ENCODE data around the gene SPATA16.
"Not testable (repeated sequence)": the region's sequence is repeated elsewhere in the genome, so short reads cannot be mapped to it uniquely, and the experiment has no call there.

SPATA16 gene

DNA sequence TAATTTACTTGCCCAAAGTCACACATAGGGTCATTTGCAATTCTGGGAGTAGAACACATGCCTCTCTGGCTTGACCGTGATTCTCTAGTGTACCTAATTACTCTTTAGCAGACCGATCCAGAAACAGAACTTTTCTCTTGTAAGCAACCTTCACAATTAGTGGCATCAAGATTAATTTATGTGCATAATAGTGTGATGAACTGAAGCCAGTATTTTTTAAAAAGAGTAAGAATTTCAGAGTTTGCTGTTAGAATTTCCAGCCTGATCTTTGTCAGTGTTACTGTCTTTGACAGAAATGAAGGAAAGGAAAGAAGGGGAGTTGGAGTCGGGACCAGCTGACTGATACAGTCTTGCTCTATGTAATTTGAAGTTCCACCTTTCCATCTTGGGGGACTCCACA lies 137.1 kb downstream of the SPATA16 start:
- no peak for DNase-seq (ENCODE audit: low spot score)

DNA sequence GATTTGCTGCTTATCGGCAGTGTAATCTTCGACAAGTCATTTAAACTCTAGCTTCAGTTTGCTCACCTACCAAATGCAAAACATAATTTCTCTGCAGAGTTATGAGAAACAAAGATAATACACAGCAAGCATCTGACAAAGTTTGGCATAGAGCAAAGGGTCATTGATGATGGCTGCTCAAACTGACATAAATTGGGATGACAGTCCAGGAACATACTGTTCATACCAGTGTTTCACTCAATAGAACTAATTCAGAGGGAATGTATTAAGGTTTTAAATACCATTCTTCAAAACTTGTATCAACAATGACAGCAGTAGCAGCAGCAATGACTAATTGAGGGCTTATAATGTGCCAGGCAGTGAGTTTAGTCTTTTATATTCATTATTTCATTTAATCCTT lies 137.6 kb downstream of the SPATA16 start:
- DNase-seq (ENCODE audit: low spot score) = no peak

DNA sequence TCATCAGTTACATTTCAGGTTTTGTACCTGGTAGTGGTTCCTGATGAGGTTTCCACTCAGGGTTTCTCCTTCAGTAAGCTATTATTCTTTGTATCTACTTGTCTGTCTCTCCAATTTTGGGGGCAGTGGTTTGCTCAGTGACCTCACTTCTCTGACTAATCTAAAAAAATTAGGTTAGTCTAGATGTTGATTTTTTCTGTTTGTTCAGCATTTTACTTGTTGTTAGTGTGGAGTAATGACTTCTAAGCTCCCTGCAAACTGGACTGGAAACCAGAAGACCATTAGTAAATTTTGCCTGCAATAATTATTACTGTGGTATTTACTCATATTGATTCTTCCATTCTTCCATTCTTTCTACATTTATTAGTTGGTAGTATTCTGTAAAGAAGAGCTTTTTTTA lies 139.4 kb downstream of the SPATA16 start:
- DNase-seq (ENCODE audit: low spot score) = no peak

DNA sequence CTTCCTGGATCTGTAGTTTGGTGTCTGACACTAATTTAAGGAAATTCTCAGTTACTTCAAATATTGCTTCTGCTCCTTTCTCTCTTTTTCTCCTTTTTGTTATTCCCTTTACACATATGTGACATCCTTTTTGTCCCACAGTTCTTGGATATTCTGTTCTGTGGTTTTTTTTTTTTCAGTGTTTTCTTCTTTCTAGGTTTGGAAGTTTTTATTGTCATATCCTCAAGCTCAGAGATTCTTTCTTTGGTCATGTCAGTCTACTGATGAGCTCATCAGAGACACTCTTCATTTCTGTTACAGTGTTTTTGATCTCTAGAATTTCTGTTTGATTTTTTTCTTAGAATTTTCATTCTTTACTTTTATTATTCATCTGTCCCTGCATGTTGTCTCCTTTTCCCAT lies 140.5 kb downstream of the SPATA16 start:
- DNase-seq (ENCODE audit: low spot score) = no peak

DNA sequence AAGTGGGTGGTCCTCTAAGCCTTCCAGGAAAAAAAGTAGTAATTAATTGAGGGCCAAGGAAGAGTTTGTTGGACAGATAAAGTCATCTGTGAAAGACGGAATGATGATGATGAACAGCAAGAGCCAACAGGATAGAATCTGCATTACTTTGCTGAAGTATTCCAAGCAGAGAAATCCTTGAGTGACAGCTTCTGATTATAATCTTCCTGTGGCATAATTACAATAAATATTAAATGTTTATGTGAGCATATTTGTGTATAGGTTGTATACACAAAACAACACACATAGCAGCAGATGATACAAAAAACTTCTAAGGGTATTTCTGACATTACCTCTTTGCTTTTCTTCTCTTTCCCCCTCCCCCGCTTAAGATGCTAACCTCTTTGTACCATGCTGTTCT lies 147.6 kb downstream of the SPATA16 start:
- DNase-seq (ENCODE audit: low spot score) = no peak

DNA sequence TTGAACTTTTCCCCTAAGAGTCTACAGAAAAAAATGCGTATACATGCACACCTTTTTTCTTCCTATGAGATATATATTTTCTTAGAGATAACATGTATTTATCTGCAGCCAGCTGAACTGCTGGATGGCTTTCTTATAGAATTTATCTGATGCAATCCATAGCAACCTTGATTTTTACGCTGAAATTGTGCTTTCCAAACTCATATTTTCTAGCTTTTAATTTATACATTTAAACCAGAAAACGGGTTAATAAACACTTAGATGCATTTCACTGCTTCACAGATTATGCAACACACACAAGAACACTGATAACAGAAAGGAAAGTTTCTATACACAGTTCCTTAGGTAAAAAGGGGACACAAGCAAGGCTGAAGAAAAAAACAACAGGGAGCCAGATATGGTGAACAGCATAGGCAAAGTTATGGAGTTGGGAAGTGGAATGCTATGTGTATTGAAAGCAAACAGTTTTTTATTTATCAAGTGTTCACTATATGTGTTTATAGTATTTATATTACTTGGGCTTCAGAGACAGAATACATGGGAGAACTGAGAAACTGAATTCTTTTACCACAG lies 149.5 kb downstream of the SPATA16 start:
- no peak for DNase-seq (ENCODE audit: low spot score)

DNA sequence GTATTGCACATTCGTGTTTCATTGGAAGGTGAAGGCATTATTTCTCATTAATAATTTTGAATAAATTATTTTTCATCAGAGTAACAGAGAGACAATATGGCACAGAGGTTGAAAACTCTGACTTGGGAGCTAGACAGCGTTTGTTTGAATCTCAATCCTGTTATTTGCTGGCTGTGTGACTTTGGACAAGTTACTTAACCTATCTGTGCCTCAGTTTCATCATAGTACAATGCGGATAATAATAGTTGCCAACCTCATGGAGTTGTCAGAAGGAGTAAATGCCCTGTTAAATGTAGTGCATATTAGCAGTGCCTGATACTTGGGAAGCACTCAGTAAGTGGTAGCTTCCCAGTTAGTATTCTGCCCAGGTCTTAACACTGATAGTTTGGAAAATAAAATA lies 151.7 kb downstream of the SPATA16 start:
- DNase-seq (ENCODE audit: low spot score) = no peak

DNA sequence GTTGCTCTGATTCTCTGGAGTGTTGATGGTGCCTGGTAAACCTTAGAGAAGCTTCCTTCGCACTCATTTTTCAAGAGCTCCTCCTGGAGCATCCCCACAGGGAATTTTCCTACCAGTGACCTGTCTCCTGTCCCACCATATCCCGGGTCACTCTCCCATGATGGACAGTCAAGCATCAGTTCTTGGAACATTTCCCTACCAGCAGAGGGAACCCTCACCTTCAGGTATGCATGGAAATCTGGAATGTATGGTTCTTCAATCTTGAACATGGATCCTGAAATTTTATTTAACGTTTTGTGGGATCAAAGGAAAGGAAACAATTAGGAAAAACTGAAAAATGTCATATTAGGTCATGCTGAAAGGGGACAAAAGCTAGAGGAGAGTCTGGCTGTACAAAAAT lies 153.8 kb downstream of the SPATA16 start:
- DNase-seq (ENCODE audit: low spot score) = no peak

DNA sequence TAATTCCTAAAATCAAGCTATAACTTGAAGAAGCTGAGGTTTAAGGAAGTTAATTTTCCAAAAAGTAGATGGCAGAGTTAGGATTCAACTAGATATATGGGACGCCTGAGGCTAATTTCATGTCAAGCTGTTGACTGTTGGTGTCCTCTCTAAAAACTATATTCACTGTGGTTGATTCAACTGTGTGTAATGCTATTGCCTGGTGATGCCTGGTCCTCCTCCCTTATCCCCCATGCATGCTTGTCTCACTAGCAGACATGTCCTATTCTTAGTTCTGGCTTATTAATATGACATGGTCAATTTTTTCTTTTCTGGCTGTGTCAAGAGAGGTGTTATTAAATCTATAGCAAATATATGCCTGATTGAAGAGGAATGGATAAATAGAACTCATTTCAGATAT lies 156.1 kb downstream of the SPATA16 start:
- DNase-seq (ENCODE audit: low spot score) = no peak

DNA sequence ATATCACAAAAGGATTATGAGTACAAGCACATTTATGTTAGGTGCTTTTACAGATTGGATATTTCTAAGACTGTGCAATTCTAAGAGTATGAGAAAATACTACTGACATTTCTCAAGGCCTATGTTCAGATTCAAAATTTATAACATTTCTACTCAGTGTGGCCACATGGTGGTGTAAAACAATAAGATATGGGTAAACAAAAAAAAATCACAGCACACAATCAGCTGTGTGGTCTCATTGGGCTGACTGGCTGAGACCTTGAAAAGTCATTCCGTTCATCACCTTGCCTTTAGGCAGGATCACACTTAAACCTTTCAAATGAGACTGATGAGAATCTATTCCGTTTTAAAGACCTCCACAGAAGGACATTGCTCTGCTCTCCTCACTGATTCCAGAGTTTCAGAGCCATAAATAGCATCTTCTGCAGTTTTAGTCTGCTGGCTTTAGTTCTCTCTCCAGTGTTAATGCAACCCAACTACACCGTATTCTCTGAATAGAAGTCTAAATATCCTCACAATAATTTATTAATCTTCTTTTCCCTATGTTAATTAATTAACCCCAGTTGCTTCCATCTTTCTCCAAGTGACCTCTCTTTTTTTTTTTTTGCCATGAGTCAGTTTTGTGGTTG lies 158.2 kb downstream of the SPATA16 start:
- DNase-seq (ENCODE audit: low spot score) = no peak

DNA sequence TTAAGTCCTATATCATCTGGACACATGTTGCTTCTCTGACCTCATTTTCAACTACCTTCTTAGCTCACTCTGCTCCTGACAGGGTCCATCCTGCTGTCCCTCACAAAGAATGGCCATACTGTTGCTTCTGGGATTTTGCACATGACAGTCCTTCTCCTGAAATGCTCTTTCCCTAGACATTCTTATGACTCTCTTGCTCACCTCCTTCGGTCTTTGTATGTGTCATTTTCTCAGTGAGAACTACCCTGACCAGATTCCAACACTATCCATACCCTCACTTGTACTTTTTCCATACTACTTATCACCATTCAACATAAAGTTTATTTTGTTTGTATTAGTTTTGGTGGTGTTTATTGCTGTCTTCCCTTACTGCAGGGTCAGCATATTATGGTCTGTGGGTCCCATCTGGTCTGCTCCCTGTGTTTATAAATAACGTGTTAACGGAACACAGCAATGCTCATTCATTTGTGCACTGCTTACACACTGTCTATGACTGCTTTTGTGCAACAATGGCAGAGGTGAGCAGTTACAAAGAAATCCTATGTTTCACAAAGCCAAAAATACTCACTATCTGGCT lies 159.5 kb downstream of the SPATA16 start:
- no peak for DNase-seq (ENCODE audit: low spot score)

DNA sequence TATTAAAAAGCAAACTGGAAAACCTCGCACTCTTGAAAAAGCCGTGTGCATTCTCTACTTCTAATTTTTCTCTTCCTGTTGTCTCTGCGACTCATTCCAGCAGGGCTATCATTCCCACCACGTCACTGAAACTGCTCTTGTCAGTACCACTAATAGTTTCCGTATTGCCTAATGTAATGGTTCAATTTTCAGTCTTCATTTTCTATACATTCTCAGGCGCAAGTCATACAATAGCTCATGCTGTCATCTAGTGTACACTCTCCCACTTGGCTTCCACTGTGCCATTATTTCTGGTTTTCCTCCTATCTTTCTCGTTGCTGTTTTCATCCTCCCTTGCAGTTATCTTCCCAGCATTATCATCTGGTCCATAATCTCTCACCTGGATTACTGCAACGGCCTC lies 160.2 kb downstream of the SPATA16 start:
- DNase-seq (ENCODE audit: low spot score) = no peak

DNA sequence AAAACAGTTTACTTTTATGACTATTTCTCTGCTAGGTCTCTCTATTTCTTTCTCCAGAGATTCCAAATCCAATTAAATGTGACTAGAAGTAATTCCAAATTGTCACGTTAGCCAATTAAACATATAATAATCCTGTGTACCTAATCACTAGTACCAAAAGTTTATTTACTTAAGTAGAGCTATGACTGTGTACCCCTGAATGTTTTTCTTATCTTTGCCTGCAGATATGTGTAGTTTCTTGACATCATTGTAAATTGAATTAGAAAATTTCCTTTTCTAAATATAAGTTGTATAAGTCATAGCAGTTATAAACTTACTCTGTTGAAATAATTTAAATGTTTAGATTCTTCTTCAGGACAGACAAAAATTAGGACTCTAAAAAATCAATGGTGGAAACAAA lies 163.3 kb downstream of the SPATA16 start:
- no peak for DNase-seq (ENCODE audit: low spot score)

DNA sequence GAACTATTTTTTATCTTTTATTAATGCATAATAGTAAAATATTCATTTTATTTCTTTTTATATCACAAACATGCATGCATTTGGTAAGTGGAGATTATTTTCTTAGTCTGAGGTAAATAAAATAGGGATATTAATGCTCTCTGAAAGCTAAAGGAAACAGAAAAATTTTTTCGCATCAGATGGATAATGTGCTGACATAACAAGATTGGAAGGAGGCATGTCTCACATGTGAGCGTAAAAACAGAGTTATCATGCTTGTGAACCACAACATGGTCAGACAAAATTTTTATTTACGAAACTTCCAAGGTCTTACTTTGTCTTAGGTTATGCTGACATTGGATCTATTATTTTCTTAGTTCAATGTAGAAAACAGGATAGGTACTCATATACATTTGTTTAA lies 166.1 kb downstream of the SPATA16 start:
- DNase-seq (ENCODE audit: low spot score) = no peak

DNA sequence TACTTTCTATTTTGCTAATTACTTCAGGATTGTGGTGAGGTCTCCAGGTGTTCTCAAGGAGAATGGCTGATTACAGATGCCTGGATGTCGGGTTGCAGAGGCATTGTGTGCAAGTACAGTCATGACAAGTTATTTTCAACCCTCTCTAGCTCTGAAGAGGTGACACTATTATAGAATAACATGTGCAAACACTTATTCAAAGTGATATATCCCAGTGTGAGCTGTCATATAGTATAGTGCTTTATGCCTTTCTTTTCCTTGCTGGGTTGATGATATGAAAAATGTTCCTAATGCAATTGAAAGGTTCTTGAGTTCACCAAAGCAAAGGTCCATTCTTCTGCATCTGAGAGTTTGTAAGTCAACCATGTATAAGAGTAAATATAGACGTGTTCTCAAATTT lies 167.2 kb downstream of the SPATA16 start:
- DNase-seq (ENCODE audit: low spot score) = no peak

DNA sequence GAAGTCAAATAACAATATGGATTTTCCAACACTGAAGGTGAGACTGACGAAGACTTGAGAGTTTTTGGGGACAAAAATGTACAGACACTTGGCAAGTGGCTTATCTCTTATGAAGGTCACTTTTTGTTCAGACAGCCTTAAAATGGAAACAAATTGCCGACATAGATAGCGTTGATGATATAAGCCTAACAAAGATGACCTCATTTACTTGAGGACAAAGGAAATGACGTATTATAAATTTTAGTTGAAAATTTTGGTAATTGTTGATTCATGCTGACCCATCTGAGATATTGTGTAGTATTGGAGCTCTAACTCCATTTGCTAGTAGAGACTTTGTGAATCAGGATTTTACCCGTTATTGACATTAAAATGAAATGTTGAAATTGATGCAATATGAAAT lies 168.3 kb downstream of the SPATA16 start:
- DNase-seq (ENCODE audit: low spot score) = no peak

DNA sequence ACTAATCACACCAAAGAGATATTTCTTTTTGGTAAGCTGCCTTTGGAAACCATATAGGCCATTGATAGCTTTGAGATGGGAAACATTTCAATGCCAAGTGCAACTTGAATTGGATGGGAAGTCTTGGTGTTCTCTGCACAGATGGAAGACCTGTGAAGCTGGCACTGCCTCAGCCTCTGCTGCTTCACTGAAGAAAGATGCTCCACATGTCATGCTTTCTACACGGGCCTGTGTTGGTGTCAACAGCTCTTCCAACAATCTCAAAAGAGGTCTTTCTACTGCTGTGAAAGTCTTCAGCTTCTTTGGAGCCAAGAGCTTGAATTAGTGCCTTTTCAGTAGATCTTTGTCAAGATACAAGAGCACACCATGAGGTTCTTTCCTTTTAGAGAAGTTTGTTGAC lies 169.0 kb downstream of the SPATA16 start:
- no peak for DNase-seq (ENCODE audit: low spot score)

DNA sequence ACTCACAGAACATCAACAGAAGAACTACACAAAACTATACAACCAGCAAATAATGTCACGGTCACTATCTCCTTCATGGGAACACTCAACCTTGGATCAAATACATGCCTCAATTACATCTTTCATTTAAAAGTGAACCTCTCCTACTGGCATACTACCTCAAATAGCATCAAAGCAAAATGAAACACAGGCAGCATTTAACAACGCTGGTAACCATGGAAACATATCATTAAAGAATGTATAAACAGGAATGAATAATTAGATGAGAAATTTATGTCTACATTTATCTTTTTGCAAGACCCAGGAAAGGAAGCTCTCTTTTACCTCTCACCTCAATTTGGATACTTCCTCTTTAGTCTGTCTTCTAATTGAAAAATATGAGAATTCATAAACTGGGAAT lies 172.4 kb downstream of the SPATA16 start:
- no peak for DNase-seq (ENCODE audit: low spot score)

DNA sequence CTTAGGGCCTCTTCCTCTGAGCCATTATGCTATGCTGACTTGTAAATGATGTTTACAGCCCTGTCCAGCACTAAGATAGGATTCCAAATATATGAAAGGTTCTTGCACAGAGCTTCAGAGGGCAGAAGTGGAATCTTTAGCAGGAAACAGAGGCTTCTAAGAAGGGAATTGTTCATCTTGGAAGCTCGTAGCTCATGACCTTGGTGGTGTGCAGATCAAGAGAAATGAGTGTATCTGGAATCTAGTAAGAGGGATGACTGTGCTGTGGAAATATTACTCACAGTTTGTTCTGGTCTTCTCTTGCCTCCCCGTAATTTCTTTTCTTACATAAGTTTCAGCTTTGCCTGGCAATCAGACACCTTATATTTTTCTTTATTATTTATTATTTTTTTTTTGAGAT lies 175.8 kb downstream of the SPATA16 start:
- DNase-seq (ENCODE audit: low spot score) = no peak

DNA sequence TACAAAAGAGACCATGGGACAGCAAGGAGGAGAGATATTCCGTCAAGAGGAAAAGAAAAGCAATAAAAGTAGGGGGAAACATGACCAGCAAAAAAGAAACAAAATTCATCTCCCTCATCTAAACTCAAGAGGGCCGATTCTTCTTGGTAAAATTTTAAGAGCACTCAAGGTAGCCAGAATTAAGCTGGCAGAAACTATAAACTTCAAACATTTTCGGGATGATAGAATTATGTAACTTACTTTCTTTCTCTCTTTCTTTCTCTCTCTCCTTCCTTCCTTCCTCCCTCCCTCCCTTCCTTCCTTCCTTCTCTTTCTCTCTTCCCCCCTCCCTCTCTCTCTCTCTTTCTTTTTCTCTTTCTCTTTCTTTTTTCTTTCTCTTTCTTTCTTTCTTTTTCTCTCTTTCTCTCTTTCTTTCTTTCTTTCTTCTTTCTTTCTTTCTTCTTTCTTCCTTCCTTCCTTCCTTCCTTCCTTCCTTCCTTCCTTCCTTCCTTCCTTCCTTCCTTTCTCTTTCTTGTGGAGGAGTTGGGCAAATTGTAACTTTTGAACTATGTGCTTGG lies 180.3 kb downstream of the SPATA16 start:
- DNase-seq (ENCODE audit: low spot score) = not testable (repeated sequence)

DNA sequence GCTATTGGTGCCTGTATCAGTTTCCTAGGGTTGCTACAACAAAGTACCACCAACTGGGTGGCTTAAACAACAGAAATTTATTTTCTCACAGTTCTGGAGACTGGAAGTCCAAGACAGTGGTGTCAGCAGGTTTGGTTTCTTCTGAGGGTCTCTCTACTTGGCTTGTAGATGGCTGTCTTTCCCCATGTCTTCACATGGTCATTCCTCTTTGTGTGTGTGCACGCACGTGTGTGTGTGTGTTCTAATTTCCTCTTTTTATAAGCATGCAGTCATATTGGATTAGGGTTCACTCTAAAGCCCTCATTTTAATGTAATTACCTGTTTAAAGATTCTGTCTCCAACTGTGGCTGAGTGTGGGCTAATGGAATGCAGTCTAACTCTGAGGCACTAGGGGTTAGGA lies 182.5 kb downstream of the SPATA16 start:
- DNase-seq (ENCODE audit: low spot score) = no peak

DNA sequence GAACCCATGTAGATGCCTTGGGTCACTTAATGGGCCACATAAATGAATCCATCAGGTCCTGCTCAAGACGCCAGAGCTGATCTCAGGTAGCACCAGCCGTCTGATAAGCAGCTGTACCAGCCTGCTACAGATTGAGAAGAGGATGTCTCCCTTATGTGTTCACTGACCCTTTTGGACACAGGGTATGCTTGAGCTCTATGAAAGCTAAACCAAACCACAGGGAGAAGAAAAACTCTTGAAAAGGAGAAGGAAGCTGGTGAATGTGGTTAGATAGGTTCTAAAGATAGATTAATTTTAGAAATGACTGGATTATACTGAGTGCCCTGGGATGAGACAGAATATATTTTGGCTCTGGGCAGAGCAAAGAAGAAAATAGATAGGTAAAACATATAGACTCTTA lies 187.5 kb downstream of the SPATA16 start:
- DNase-seq (ENCODE audit: low spot score) = no peak

DNA sequence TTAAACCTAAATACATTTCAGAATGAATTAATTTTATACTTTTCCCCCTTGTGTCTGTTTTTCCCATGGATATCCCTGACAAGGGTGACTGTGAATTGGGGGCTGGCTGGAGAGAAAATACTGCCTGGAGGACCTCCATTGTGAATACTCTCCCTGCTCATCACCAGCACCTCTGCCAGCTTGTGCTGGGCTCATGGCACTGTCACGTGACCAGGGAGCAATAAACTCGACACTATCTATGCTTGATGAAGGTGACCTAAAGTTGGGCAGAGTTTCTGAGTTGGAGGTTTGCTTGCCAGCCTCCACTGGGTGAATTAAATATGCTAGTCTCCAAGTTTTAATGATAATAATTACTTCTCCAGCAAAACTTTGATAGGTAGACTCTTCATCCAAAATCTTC lies 189.5 kb downstream of the SPATA16 start:
- no peak for DNase-seq (ENCODE audit: low spot score)

DNA sequence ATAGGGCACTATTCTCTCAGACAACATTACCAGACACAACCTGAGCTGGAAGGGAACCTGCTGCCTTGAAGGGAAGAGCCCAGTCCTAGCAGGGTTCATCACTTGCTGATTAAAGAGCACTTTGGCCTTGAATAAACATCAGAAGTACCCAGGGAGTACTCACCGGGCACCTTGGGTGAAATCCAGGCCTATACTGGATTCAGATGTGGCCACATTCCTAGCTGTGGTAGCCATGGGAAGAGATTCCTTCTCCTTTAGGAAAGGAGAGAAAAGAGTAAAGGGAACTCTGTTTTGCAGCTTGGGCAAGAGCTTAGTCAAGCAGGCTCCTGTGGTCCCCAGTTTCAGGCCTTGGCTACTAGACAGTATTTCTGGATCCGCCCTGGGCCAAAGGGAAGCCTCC lies 195.0 kb downstream of the SPATA16 start:
- no peak for DNase-seq (ENCODE audit: low spot score)

Data from CD4-positive, alpha-beta T cell treated with Interleukin-2 at 100 ng/mL for 4 hours (primary cell).